Kidney capillary endothelial cell (primary cell): ENCODE results near the gene METAP2.

ENCODE experiments used
- DNase-seq: peaks from one replicate; pipeline ENCODE4 v3.0.0-alpha.2; 2018; ENCODE audit warnings: low spot score

METAP2 gene

GRCh38 chr12:95515197-95515596, 41.2 kb downstream of the METAP2 start:
- DNase-seq = no peak

- DNase-seq = no peak
Observed at GRCh38 chr12:95516757-95517156, 42.8 kb downstream of the METAP2 start.

- DNase-seq = no peak
Observed at GRCh38 chr12:95517246-95517645, 43.3 kb downstream of the METAP2 start.

- DNase-seq = no peak
Observed at GRCh38 chr12:95518944-95519343, 45.0 kb downstream of the METAP2 start.

- no peak for DNase-seq
Observed at GRCh38 chr12:95520816-95521215, 46.9 kb downstream of the METAP2 start.

GRCh38 chr12:95522692-95523091, 48.7 kb downstream of the METAP2 start:
- DNase-seq = peak; percentile 26

GRCh38 chr12:95528431-95528830, 54.5 kb downstream of the METAP2 start:
- DNase-seq = no peak

- no peak for DNase-seq
Observed at GRCh38 chr12:95529693-95530225, 55.8 kb downstream of the METAP2 start.

GRCh38 chr12:95532851-95533250, 58.9 kb downstream of the METAP2 start:
- no peak for DNase-seq

GRCh38 chr12:95533985-95534384, 60.0 kb downstream of the METAP2 start:
- DNase-seq = no peak

GRCh38 chr12:95538006-95538405, 64.1 kb downstream of the METAP2 start:
- DNase-seq = no peak

- DNase-seq = no peak
Observed at GRCh38 chr12:95538656-95539055, 64.7 kb downstream of the METAP2 start.

GRCh38 chr12:95541436-95541835, 67.5 kb downstream of the METAP2 start:
- no peak for DNase-seq

GRCh38 chr12:95543305-95543704, 69.4 kb downstream of the METAP2 start:
- no peak for DNase-seq

- DNase-seq = no peak
Observed at GRCh38 chr12:95544756-95545155, 70.8 kb downstream of the METAP2 start.

- no peak for DNase-seq
Observed at GRCh38 chr12:95545303-95545702, 71.4 kb downstream of the METAP2 start.

- no peak for DNase-seq
Observed at GRCh38 chr12:95545731-95546490, 72.0 kb downstream of the METAP2 start.

GRCh38 chr12:95546491-95546813, 72.5 kb downstream of the METAP2 start:
- no peak for DNase-seq

- no peak for DNase-seq
Observed at GRCh38 chr12:95547522-95548055, 73.6 kb downstream of the METAP2 start.

GRCh38 chr12:95548056-95548538, 74.1 kb downstream of the METAP2 start:
- DNase-seq = no peak

GRCh38 chr12:95548539-95549391, 74.8 kb downstream of the METAP2 start:
- no peak for DNase-seq

- DNase-seq = no peak
Observed at GRCh38 chr12:95549392-95550084, 75.6 kb downstream of the METAP2 start.
